Suprapubic skin (tissue), 4 donors: ENCODE data around the gene KCNH6. TPM values are rescaled to one million over a fixed set of nuclear protein-coding genes. Genes with fewer than 3 reads are reported as not detected.

Source experiments
- DNase-seq, 2 donors: peaks; one replicate each; pipeline ENCODE4 v3.0.0-alpha.2; 2019; ENCODE audit warnings: low spot score in 2 of 2
- H3K27ac ChIP-seq: fragments of 200-600 bp; sonication (generic); one replicate; pipeline ENCODE4 v1.5.1; 2019
- H3K27me3 ChIP-seq: fragments of 200-600 bp; sonication (generic); one replicate; pipeline ENCODE4 v1.5.1; 2019
- H3K36me3 ChIP-seq: fragments of 200-600 bp; sonication (generic); one replicate; pipeline ENCODE4 v1.5.1; 2019
- H3K4me1 ChIP-seq: fragments of 200-600 bp; sonication (generic); one replicate; pipeline ENCODE4 v1.5.1; 2019
- H3K4me3 ChIP-seq: fragments of 200-600 bp; sonication (generic); one replicate; pipeline ENCODE4 v1.5.1; 2019; ENCODE audit warnings: mild to moderate bottlenecking
- H3K9me3 ChIP-seq: fragments of 200-600 bp; sonication (generic); one replicate; pipeline ENCODE4 v1.5.1; 2019
- CTCF ChIP-seq, 2 donors: fragments of 200-600 bp in 1 of 2; fragments of 450-650 bp in 1 of 2; sonication (generic) in 1 of 2; IDR thresholded peaks; one replicate each; pipeline ENCODE4 v1.5.1; 2016 to 2019; ENCODE audit warnings: antibody characterized with exemption in 2 of 2, mild to moderate bottlenecking in 1 of 2, moderate library complexity in 1 of 2
- EP300 ChIP-seq: sonication (generic); formaldehyde crosslinking; IDR thresholded peaks from one replicate; pipeline ENCODE4 v1.6.1; 2017; ENCODE audit warnings: antibody characterized with exemption
- POLR2A ChIP-seq, 2 donors: fragments of 450-650 bp; IDR thresholded peaks; one replicate each; pipeline ENCODE4 v1.6.1; 2017; ENCODE audit warnings: antibody characterized with exemption in 2 of 2, mild to moderate bottlenecking in 2 of 2, moderate library complexity in 2 of 2
- POLR2AphosphoS5 ChIP-seq, 3 donors: sonication (generic); formaldehyde crosslinking; IDR thresholded peaks; one replicate each; pipeline ENCODE4 v1.6.1; 2017; ENCODE audit warnings: antibody characterized with exemption in 3 of 3
- WGBS: methylation state at CpG from one replicate; pipeline ENCODE4 v1.1.5; 2018; 5-methylcytosine and 5-hydroxymethylcytosine counted together
- total RNA-seq, 4 donors: library from RNA; depleted of rRNA; stranded (reverse); fragments of >200 nt; gene quantifications; one replicate each; pipeline ENCODE4 v1.1.0, GENCODE V29; 2016

KCNH6 gene
- total RNA-seq, 4 donors from 2014 or later: not detected

- H3K36me3 ChIP-seq: no peaks in the 10 kb centered on the region
- H3K4me1 ChIP-seq: no peaks in the 10 kb centered on the region
- H3K9me3 ChIP-seq: no peaks in the 10 kb centered on the region
- WGBS: 72% methylated on average over 7 of the region's 7 CpGs
- TF ChIP-seq POLR2A (IDR thresholded peaks at IDR 0.05) (no peak), EP300 (no peak), CTCF (IDR thresholded peaks at IDR 0.05) (no peak), POLR2AphosphoS5 (IDR thresholded peaks at IDR 0.05) (no peak)
- H3K27ac ChIP-seq: no peak overlapping the region
- no peak overlapping the region for H3K4me3 ChIP-seq
- no peak for DNase-seq
- peaks cover 3% of the 10 kb centered on the region for H3K27me3 ChIP-seq
These were observed 10.1 kb upstream of the KCNH6 start for GRCh38 chr17:63512896-63513644.

GRCh38 chr17:63514477-63514876 is 8.7 kb upstream of the KCNH6 start:
- Histone ChIP-seq H3K36me3 (no peaks in the 10 kb centered on the region), H3K4me1 (no peaks in the 10 kb centered on the region), H3K4me3 (no peak overlapping the region), H3K27me3 (peaks cover 2% of the 10 kb centered on the region), H3K9me3 (no peaks in the 10 kb centered on the region), H3K27ac (no peak overlapping the region)
- TF ChIP-seq CTCF (IDR thresholded peaks at IDR 0.05) (no peak), EP300 (no peak), POLR2AphosphoS5 (IDR thresholded peaks at IDR 0.05) (no peak), POLR2A (IDR thresholded peaks at IDR 0.05) (no peak)
- 85% methylated on average over 3 of the region's 3 CpGs for WGBS
- DNase-seq: no peak

GRCh38 chr17:63514974-63515373 is 8.2 kb upstream of the KCNH6 start:
- no peak for DNase-seq
- Histone ChIP-seq H3K4me3 (no peak overlapping the region), H3K36me3 (no peaks in the 10 kb centered on the region), H3K9me3 (no peaks in the 10 kb centered on the region), H3K27ac (no peak overlapping the region), H3K27me3 (peaks cover 2% of the 10 kb centered on the region), H3K4me1 (no peaks in the 10 kb centered on the region)
- WGBS: 84% methylated on average over 2 of the region's 2 CpGs
- no peak for TF ChIP-seq POLR2A (IDR thresholded peaks at IDR 0.05)
- no peak for TF ChIP-seq CTCF (IDR thresholded peaks at IDR 0.05)
- TF ChIP-seq EP300: no peak
- no peak for TF ChIP-seq POLR2AphosphoS5 (IDR thresholded peaks at IDR 0.05)

GRCh38 chr17:63515426-63515825 is 7.7 kb upstream of the KCNH6 start:
- 71% methylated on average over 1 of the region's 1 CpG for WGBS

More at GRCh38 chr17:63515426-63515825, 7.7 kb upstream of the KCNH6 start:
- H3K4me1 ChIP-seq: no peaks in the 10 kb centered on the region
- no peak overlapping the region for H3K27ac ChIP-seq
- TF ChIP-seq CTCF (IDR thresholded peaks at IDR 0.05): no peak
- no peak for TF ChIP-seq EP300
- no peak for TF ChIP-seq POLR2A (IDR thresholded peaks at IDR 0.05)
- TF ChIP-seq POLR2AphosphoS5 (IDR thresholded peaks at IDR 0.05): no peak
- no peak overlapping the region for H3K4me3 ChIP-seq
- H3K9me3 ChIP-seq: no peaks in the 10 kb centered on the region
- DNase-seq: no peak
- no peaks in the 10 kb centered on the region for H3K36me3 ChIP-seq
- H3K27me3 ChIP-seq: peaks cover 2% of the 10 kb centered on the region
